HepG2 (cell line): ENCODE results near the gene C9orf40. TPM values are rescaled to one million over a fixed set of nuclear protein-coding genes. Genes with fewer than 3 reads are reported as not detected.

Experiments used
- ADNP ChIP-seq: sonication (generic); formaldehyde crosslinking; IDR thresholded peaks from 2 replicates; pipeline ENCODE4 v1.4.0; 2020; ENCODE audit warnings: missing genetic modification reagents
- ATF2 ChIP-seq: sonication (generic); formaldehyde crosslinking; IDR thresholded peaks from 2 replicates; pipeline ENCODE4 v1.4.0; 2020; ENCODE audit warnings: missing genetic modification reagents
- CHCHD3 ChIP-seq: sonication (generic); formaldehyde crosslinking; IDR thresholded peaks from 2 replicates; pipeline ENCODE4 v1.8.0; 2022; ENCODE audit warnings: mild to moderate bottlenecking, missing genetic modification reagents, moderate library complexity
- GATA4 ChIP-seq: sonication (generic); IDR thresholded peaks from 2 replicates; pipeline ENCODE4 v1.6.1; 2016; ENCODE audit warnings: antibody characterized with exemption, low read depth, borderline replicate concordance
- HES4 ChIP-seq: sonication (generic); formaldehyde crosslinking; IDR thresholded peaks from 2 replicates; pipeline ENCODE4 v1.9.0; 2021; ENCODE audit warnings: mild to moderate bottlenecking, missing genetic modification reagents, borderline replicate concordance
- HOXA3 ChIP-seq: sonication (generic); formaldehyde crosslinking; IDR thresholded peaks from 2 replicates; pipeline ENCODE4 v1.5.0; 2020; ENCODE audit warnings: missing genetic modification reagents
- NFE2 ChIP-seq: sonication (generic); formaldehyde crosslinking; IDR thresholded peaks from 2 replicates; pipeline ENCODE4 v1.4.0; 2020; ENCODE audit warnings: missing genetic modification reagents
- TCF12 ChIP-seq, 2 experiments: fragments of 450-650 bp in 1 of 2; sonication (generic) in 1 of 2; formaldehyde crosslinking in 1 of 2; IDR thresholded peaks; 2 replicates each; pipeline versions ENCODE4 v1.6.1 to v1.8.0; 2017 to 2022; ENCODE audit warnings: antibody characterized with exemption in 1 of 2, mild to moderate bottlenecking in 1 of 2, missing genetic modification reagents in 1 of 2, moderate library complexity in 1 of 2
- TFAP4 ChIP-seq: sonication (generic); IDR thresholded peaks from 2 replicates; pipeline ENCODE4 v1.6.1; 2016; ENCODE audit warnings: low read depth, borderline replicate concordance
- U2AF2 ChIP-seq: fragments of 200-400 bp; formaldehyde crosslinking; IDR thresholded peaks from 2 replicates; pipeline ENCODE4 v1.6.1; 2017; ENCODE audit warnings: low read depth, mild to moderate bottlenecking, low read length
- ZBTB40 ChIP-seq, 2 experiments: fragments of 450-650 bp in 1 of 2; sonication (generic) in 1 of 2; formaldehyde crosslinking in 1 of 2; IDR thresholded peaks; 2 replicates each; pipeline versions ENCODE4 v1.6.1 to v1.8.0; 2016 to 2022; ENCODE audit warnings: antibody characterized with exemption in 1 of 2, mild to moderate bottlenecking in 1 of 2, missing genetic modification reagents in 1 of 2
- ZMAT3 ChIP-seq: sonication (generic); formaldehyde crosslinking; conservative IDR thresholded peaks from 2 replicates; pipeline ENCODE4 v1.7.0; 2021; ENCODE audit warnings: missing genetic modification reagents
- ZNF235 ChIP-seq: sonication (generic); formaldehyde crosslinking; IDR thresholded peaks from 2 replicates; pipeline ENCODE4 v1.8.1; 2023; ENCODE audit warnings: mild to moderate bottlenecking, missing genetic modification reagents, borderline replicate concordance
- ZNF282 ChIP-seq: fragments of 450-650 bp; IDR thresholded peaks from 2 replicates; pipeline ENCODE4 v1.6.1; 2018; ENCODE audit not compliant: partially characterized antibody
- ZNF292 ChIP-seq: sonication (generic); formaldehyde crosslinking; IDR thresholded peaks from 2 replicates; pipeline ENCODE4 v1.8.1; 2022; ENCODE audit warnings: mild to moderate bottlenecking, low read depth, missing genetic modification reagents, borderline replicate concordance
- ZNF317 ChIP-seq: sonication (generic); formaldehyde crosslinking; IDR thresholded peaks from 2 replicates; pipeline ENCODE4 v1.5.0; 2020; ENCODE audit warnings: mild to moderate bottlenecking, missing genetic modification reagents
- ZNF414 ChIP-seq: sonication (generic); formaldehyde crosslinking; IDR thresholded peaks from 2 replicates; pipeline ENCODE4 v1.5.0; 2020; ENCODE audit warnings: missing genetic modification reagents
- polyA plus RNA-seq, 8 experiments: library from polyadenylated mRNA; depleted of rRNA in 3 of 8; stranded (reverse) in 7 of 8; unstranded in 1 of 8; fragments of >200 nt; fragmentation: Illumina TruSeq in 4 of 8; extraction: Trizol in 4 of 8; gene quantifications; 2 replicates each; pipeline versions ENCODE4 v1.2.1 to v1.2.3, GENCODE V29; 2011 to 2016; ENCODE audit warnings: low read depth in 4 of 8, missing spikeins in 1 of 8, mixed read lengths in 1 of 8; ENCODE audit not compliant: insufficient read depth in 1 of 8
- total RNA-seq, 5 experiments: library from RNA; depleted of rRNA; stranded (reverse); fragments of >200 nt; fragmentation: Illumina TruSeq; extraction: Trizol; gene quantifications; 2 replicates each; pipeline ENCODE4 v1.2.3, GENCODE V29; 2016; ENCODE audit warnings: low read depth in 1 of 5

Gene C9orf40
- total and polyA plus RNA-seq, 2 of the 13 experiments (the other 11 are each of a cell fraction or from before 2014, with no cell fraction given), result 3.0 to 13.5 TPM

GRCh38 chr9:75001719-75002421, 49.2 kb upstream of the C9orf40 start (continued):
- TF ChIP-seq ZNF235 (CRISPR knock-in tag) (no peak), ZNF292 (CRISPR knock-in tag) (no peak; the same call in 1 of the 2 replicates), NFE2 (CRISPR knock-in tag) (no peak), TCF12 (IDR thresholded peaks at IDR 0.05) (no peak), TCF12 (CRISPR knock-in tag; IDR thresholded peaks at IDR 0.05) (peak; percentile 61; the same call in 1 of the 2 replicates), ZMAT3 (CRISPR knock-in tag) (no peak), ZNF282 (no peak), TFAP4 (peak; percentile 75), ZNF414 (CRISPR knock-in tag) (0 out of 2 replicates have a peak, but pooled peaks have one; percentile 57), U2AF2 (no peak), ADNP (CRISPR knock-in tag) (no peak), CHCHD3 (no peak), HOXA3 (CRISPR knock-in tag) (peak; percentile 55; the same call in 1 of the 2 replicates), GATA4 (no peak), ZNF317 (CRISPR knock-in tag) (peak; percentile 99), ATF2 (CRISPR knock-in tag) (peak; percentile 78; the same call in 1 of the 2 replicates), HES4 (no peak), ZBTB40 (IDR thresholded peaks at IDR 0.05) (no peak), ZBTB40 (CRISPR knock-in tag; IDR thresholded peaks at IDR 0.05) (no peak; the same call in 1 of the 2 replicates)
